Effector CD4-positive, alpha-beta T cell (primary cell): ENCODE measurements around the gene TMEM25.
"Not testable (repeated sequence)": the region's sequence is repeated elsewhere in the genome, so short reads cannot be mapped to it uniquely, and the experiment has no call there.

Experiments used
- DNase-seq: peaks from one replicate; pipeline ENCODE4 v3.0.0-alpha.2; 2020
- total RNA-seq: gene quantifications from one replicate; lab custom pipeline; 2026; lab: John Stamatoyannopoulos, UW

TMEM25 gene
- total RNA-seq = 10.1 reads per million, percentile 32 among the genes with 10 or more reads in this experiment

GRCh38 chr11:118530683-118531596 is at the start of gene TMEM25:
TSS of gene TMEM25 (plus strand) at chr11:118531192. CDS start at chr11:118531802, 610 bp downstream.
- DNase-seq = peak; percentile 66

DNA sequence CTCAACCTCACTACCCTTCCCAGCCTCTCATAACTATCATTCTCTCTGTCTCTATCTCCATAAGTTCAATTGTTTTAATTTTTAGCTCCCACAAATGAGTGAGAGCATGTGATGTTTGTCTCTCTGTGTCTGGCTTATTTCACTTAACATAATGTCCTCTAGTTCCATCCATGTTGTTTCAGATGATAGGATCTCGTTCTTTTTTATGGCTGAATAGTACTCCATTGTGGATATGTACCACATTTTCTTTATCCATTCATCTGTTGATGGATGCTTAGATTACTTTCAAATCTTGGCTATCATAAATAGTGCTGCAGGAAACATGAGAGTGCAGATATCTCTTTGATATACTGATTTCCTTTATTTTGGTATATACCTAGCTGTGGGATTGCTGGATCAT is 49.8 kb upstream of the TMEM25 start:
- DNase-seq = not testable (repeated sequence)

GRCh38 chr11:118484405-118484804 is 46.6 kb upstream of the TMEM25 start:
- no peak for DNase-seq

GRCh38 chr11:118485273-118485672 is 45.7 kb upstream of the TMEM25 start:
- no peak for DNase-seq

DNA sequence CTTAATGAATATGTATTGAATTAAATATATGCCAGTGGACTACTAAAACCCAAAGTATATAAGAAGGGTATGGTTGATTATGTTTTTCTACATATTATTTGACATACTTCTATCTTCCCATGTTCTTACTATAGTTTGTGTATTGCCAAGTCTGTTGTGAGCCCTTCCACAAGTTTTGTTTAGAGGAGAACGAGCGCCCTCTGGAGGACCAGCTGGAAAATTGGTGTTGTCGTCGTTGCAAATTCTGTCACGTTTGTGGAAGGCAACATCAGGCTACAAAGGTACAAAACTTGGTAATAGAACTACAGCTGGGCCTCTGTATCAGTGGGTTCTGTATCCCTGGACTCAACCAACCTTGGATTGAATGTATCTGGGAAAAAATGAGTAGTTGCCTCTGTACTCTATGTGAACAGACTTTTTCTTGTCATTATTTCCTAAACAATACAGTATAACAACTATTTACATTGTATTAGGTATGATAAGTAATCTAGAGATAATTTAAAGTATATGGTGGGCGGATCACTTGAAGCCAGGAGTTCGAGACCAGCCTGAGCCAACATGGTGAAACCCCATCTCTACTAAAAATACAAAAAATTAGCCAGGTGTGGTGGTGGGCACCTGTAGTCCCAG is 42.4 kb upstream of the TMEM25 start:
- peak; percentile 75 for DNase-seq

DNA sequence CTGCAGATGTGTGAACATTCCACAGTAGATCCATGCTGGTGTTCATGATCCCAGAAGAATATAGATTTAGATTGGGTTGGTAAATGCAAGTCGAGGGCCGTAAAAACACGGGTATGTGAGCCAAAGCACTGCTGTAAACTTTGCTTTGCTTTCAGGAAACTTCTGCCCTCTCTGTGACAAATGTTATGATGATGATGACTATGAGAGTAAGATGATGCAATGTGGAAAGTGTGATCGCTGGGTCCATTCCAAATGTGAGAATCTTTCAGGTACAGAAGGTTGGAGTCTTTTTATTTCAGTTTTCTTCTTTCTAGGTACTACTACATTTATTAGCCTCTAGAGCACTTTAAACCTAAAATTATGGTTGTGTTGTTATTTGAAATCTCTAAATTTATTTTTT is 40.0 kb upstream of the TMEM25 start:
- DNase-seq = no peak

DNA sequence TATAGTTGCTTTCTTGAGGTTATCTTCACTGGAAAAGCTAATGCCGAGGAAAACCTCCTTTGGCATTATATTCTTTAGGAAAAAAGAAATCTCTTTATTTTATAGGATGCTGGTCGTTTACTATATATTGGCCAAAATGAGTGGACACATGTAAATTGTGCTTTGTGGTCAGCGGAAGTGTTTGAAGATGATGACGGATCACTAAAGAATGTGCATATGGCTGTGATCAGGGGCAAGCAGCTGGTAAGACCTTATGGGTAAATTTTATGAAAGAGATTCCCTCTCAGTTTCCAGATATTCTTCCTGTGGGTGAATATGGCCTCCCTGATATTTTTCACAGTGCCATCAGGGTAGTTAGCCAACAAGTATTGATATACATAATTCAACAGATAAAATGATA is 33.2 kb upstream of the TMEM25 start:
- DNase-seq = no peak

GRCh38 chr11:118503216-118503615 is 27.8 kb upstream of the TMEM25 start:
- no peak for DNase-seq

DNA sequence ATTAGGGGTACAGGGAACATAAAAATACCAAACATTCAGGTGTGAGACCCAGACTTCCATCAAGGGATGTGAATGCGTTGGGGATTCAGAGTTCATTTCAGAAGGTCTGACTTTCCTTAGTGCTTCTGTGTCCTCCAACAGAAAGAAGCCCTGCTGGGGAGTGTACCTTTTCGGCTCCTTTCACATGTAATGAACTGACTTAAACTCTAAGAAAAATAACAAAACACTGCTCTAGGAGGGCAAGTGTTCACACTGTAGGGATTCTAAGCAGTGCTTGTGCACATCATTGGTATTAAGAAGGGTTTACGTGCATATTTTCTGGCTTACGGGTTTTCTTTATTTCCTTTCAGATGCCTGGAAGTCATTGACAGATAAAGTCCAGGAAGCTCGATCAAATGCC is 19.4 kb upstream of the TMEM25 start:
- DNase-seq = no peak

DNA sequence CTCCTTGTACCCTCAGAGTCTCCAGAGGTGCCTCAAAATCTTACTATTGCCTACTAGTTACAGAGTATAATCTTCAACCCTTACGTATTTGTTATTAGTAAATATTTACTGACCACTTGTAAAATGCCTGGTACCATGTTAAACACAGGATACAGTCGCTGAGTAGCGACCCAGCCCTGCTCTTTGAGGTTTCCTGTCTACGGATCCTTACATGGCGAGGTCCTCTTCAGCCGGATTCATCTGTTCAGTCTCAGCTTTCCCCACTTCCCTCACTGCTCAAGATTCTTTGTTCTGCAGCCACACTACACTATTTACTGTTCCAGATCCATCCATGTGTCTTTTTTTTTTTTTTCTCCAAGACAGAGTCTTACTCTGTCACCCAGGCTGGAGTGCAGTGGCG is 16.9 kb upstream of the TMEM25 start:
- DNase-seq = no peak

GRCh38 chr11:118519549-118519948 is 11.4 kb upstream of the TMEM25 start:
- DNase-seq = no peak

- DNase-seq = no peak
Measured at GRCh38 chr11:118521892-118522311, 9.1 kb upstream of the TMEM25 start.

DNA sequence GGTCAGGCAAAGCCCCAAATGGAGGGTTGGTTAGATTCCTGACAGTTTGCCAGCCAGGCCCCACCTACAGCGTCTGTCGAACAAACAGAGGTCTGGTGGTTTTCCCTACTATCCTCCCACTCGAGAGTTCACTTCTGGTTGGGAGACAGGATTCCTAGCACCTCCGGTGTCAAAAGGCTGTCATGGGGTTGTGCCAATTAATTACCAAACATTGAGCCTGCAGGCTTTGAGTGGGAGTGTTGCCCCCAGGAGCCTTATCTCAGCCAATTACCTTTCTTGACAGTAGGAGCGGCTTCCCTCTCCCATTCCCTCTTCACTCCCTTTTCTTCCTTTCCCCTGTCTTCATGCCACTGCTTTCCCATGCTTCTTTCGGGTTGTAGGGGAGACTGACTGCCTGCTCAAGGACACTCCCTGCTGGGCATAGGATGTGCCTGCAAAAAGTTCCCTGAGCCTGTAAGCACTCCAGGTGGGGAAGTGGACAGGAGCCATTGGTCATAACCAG is 8.4 kb upstream of the TMEM25 start:
- DNase-seq = no peak

DNA sequence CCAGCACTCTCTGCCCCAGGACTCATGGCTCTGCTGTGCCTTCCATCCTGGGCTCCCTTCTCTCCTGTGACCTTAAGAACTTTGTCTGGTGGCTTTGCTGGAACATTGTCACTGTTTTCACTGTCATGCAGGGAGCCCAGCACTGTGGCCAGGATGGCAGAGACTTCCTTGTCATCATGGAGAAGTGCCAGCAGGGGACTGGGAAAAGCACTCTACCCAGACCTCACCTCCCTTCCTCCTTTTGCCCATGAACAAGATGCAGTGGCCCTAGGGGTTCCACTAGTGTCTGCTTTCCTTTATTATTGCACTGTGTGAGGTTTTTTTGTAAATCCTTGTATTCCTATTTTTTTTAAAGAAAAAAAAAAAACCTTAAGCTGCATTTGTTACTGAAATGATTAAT is 6.6 kb upstream of the TMEM25 start:
- DNase-seq = no peak

- no peak for DNase-seq
Measured at GRCh38 chr11:118524757-118525470, 6.1 kb upstream of the TMEM25 start.

DNA sequence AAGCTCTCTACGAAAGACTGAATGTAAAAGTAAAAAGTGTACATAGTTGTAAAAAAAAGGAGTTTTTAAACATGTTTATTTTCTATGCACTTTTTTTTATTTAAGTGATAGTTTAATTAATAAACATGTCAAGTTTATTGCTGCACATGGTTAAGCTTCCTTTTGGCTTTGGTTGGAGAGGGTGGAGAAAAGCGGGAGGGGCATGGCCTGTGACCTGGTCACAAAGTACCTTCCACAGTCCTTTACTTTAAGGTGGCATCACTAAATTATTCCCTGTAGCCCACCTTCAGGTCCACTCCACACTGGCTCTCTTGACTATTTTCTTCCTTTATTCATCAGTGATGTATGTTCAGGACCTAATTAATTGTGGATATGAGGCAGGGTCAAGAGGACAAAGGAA is 4.3 kb upstream of the TMEM25 start:
- DNase-seq = no peak

GRCh38 chr11:118527109-118527508 is 3.9 kb upstream of the TMEM25 start, which contains the start of gene TTC36:
TSS of gene TTC36 (plus strand) at chr11:118527474. CDS start at chr11:118527495, 21 bp downstream.
- no peak for DNase-seq

DNA sequence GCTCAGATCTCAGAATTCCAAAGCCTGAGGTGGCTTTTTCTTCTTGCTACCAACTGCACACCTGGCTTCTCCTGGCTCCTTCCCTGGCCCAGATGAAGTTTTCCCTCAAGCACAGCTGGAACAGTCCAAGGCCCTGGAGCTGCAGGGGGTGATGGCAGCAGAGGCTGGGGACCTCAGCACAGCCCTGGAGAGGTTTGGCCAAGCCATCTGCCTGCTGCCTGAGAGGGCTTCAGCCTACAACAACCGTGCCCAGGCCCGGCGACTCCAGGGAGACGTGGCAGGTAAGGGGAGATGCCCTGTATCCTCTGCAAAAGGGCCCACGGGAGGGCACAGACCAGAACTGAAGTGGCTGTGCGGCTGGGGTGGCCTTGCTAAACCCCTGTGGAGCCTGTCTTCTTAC is 2.5 kb upstream of the TMEM25 start:
- no peak for DNase-seq

DNA sequence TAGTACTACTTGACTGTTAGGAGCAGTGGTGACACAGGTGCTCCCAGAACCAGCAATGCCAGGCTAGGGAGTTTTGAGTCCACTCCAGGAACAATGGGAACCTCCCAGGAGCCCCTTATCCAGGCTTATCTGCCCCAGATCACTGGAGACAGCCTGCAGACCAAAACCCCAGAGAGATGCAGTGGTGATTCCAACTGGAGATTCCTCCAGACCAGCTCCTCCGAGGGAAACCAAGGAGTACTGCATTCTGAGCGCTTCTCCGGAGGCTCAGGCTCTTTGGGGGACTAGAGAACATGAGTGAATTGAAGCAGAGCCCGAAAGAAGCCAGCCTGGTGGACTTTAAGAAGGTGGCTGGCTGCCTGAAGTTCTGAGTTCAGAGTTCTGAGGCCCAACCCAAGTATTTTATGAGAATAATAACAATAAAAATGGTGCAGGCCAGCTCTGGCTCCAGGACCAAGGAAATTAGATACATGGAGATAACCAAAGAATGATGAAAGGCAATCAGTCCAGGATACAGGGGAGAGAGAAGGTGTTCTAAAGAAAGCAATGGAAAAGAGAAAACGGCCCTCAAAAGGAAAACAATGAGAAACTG is 1.3 kb upstream of the TMEM25 start:
- DNase-seq = no peak

DNA sequence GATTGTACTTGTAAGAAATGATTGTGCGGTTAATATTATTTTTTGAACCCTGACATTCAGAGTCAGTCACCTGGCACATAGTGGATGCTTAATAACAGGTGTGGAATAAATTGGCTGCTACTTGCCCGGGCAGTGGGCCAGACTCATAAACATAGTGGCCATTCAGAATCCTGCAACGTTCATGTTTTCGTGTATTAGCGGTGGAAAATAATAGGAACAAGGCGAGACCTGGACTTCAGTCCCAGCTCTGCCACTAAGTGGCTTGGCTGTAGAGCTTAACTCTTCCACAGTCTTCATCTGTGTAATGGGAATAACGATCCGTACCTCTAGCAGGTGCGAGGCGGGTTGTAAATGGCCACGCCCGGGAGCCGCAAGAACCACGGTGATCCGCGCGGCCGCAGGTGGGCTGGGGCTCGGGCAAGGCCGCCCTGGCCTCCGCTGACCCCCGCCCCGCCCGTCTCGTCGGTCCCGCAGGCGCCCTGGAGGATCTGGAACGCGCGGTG is 761 bp upstream of the TMEM25 start:
- no peak for DNase-seq

DNA sequence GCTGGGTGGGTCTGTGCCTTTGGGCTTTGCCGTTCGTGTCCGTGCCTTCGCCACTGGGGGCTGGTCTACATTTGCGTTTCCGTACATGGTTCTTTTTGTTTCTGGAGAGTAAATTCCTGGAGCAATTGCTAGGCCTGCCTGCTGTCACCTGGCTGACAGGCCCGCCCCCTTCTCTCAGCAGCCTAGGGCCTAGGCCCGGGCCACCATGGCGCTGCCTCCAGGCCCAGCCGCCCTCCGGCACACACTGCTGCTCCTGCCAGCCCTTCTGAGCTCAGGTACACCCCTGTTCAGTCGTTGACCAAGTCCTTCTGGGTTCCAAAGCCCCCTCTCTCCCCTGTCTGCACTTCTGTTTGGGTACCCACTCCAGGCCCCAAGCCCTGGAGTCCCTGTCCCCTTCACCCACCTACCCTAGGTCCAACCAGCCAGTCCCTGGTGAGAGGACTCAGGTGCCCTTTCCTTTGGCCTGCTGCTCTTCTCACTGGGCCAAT is 649 bp downstream of the TMEM25 start:
- DNase-seq = no peak

GRCh38 chr11:118532091-118532490 is 1.1 kb downstream of the TMEM25 start:
- no peak for DNase-seq
